AG04450 (cell line): Measurements from ENCODE around the gene WDFY1. TPM values are rescaled to one million over a fixed set of nuclear protein-coding genes. Genes with fewer than 3 reads are reported as not detected.

Source experiments
- CTCF ChIA-PET: fragments of 300-600, 350-600 bp; formaldehyde crosslinking; extraction: SDS; loops from one replicate; lab custom pipeline; 2022; ENCODE audit warnings: antibody characterized with exemption, inconsistent platforms; lab: Charles Lee
- POLR2A ChIA-PET: fragments of 350-600 bp; formaldehyde crosslinking; extraction: SDS; loops from one replicate; lab custom pipeline; 2021; ENCODE audit warnings: antibody characterized with exemption, inconsistent platforms; lab: Yijun Ruan, JAX
- DNase-seq: peaks from one replicate; pipeline ENCODE4 v3.0.0-alpha.2; 2011; ENCODE audit warnings: low read depth, low spot score
- H3K27ac ChIP-seq: one replicate; pipeline ENCODE4 v1.5.1; 2012; ENCODE audit warnings: low read depth, low read length, control low read depth
- H3K27me3 ChIP-seq: one replicate; pipeline ENCODE4 v1.6.0; 2012; ENCODE audit warnings: low read length; ENCODE audit not compliant: control insufficient read depth, insufficient read depth
- H3K4me3 ChIP-seq: 2 replicates; pipeline ENCODE4 v1.5.1; 2011; ENCODE audit warnings: mild to moderate bottlenecking, low read depth, low read length, control low read depth
- H3K9me3 ChIP-seq: 2 replicates; pipeline ENCODE4 v1.5.1; 2012; ENCODE audit warnings: low read length; ENCODE audit not compliant: control insufficient read depth, insufficient read depth
- CTCF ChIP-seq: IDR thresholded peaks from 2 replicates; pipeline ENCODE4 v1.5.1; 2011; ENCODE audit warnings: low read depth, low read length, control low read depth, inconsistent platforms
- polyA plus RNA-seq: library from polyadenylated mRNA; depleted of rRNA; stranded (reverse); fragments of >200 nt; gene quantifications from 2 replicates; pipeline ENCODE4 v1.2.3, GENCODE V29; 2011

The WDFY1 gene
- polyA plus RNA-seq, 1 experiment: 74.8 TPM

GRCh38 chr2:223928113-223929006, 16.8 kb downstream of the WDFY1 start:
- DNase-seq: no peak
- TF ChIP-seq CTCF: no peak
- Histone ChIP-seq H3K9me3 (peaks cover 15% of the 10 kb centered on the region), H3K27me3 (no peaks in the 10 kb centered on the region), H3K4me3 (no peak overlapping the region), H3K27ac (no peak overlapping the region)
- CTCF ChIA-PET: interaction anchor here (1.3 kb wide), 1 partner anchor 9 kb away, joined by 3 read pairs; no protein-coding TSS in a partner anchor
- POLR2A ChIA-PET: no interaction called here

- ChIA-PET POLR2A (no interaction called here), CTCF (interaction anchor here (0.5 to 1.2 kb wide), 3 partner anchors 15 to 252 kb away, joined by 3 to 6 read pairs (median 3); no protein-coding TSS in a partner anchor)
- H3K27ac ChIP-seq: no peak overlapping the region
- TF ChIP-seq CTCF: no peak
- H3K4me3 ChIP-seq: no peak overlapping the region
- no peak for DNase-seq
- no peaks in the 10 kb centered on the region for H3K27me3 ChIP-seq
- H3K9me3 ChIP-seq: peaks cover 15% of the 10 kb centered on the region
These were observed 20.0 kb downstream of the WDFY1 start for GRCh38 chr2:223925106-223925505.

GRCh38 chr2:223923976-223924375, 21.2 kb downstream of the WDFY1 start:
- no peak for DNase-seq
- ChIA-PET POLR2A (no interaction called here), CTCF (interaction anchor here (1.2 kb wide), 1 partner anchor 14 kb away, joined by 3 read pairs; no protein-coding TSS in a partner anchor)
- TF ChIP-seq CTCF: no peak
- H3K27me3 ChIP-seq: no peaks in the 10 kb centered on the region
- H3K27ac ChIP-seq: no peak overlapping the region
- peaks cover 15% of the 10 kb centered on the region for H3K9me3 ChIP-seq
- H3K4me3 ChIP-seq: no peak overlapping the region

GRCh38 chr2:223922308-223922707, 22.8 kb downstream of the WDFY1 start:
- Histone ChIP-seq H3K27ac (no peak overlapping the region), H3K9me3 (peaks cover 8% of the 10 kb centered on the region), H3K4me3 (no peak overlapping the region), H3K27me3 (no peaks in the 10 kb centered on the region)
- DNase-seq: no peak
- no peak for TF ChIP-seq CTCF
- ChIA-PET CTCF (no interaction called here), POLR2A (no interaction called here)

GRCh38 chr2:223921204-223921603, 23.9 kb downstream of the WDFY1 start:
- Histone ChIP-seq H3K9me3 (peaks cover 2% of the 10 kb centered on the region; the same call in 1 of the 2 replicates), H3K27me3 (no peaks in the 10 kb centered on the region), H3K27ac (no peak overlapping the region), H3K4me3 (no peak overlapping the region)
- ChIA-PET POLR2A (no interaction called here), CTCF (no interaction called here)
- no peak for DNase-seq
- no peak for TF ChIP-seq CTCF
